Fibroblast of lung (primary cell): ENCODE measurements around the gene CDPF1. TPM values are rescaled to one million over a fixed set of nuclear protein-coding genes. Genes with fewer than 3 reads are reported as not detected.
A peak's percentile ranks its signal among the peaks of the same experiment; 100 is the strongest.

Experiments
- DNase-seq, 2 donors: peaks; one replicate each; pipeline versions ENCODE4 v3.0.0 to v3.0.0-alpha.2; 2010; ENCODE audit warnings: low read depth in 2 of 2
- H2AFZ ChIP-seq: 2 replicates; pipeline ENCODE4 v1.5.1; 2012; ENCODE audit warnings: low read length, control low read depth, inconsistent platforms
- H3K27ac ChIP-seq: 2 replicates; pipeline ENCODE4 v1.5.1; 2011; ENCODE audit warnings: low read length, control low read depth; ENCODE audit not compliant: insufficient read depth
- H3K27me3 ChIP-seq: 2 replicates; pipeline ENCODE4 v1.5.1; 2011; ENCODE audit warnings: mild to moderate bottlenecking, low read length; ENCODE audit not compliant: control insufficient read depth, insufficient read depth
- H3K36me3 ChIP-seq: 2 replicates; pipeline ENCODE4 v1.5.1; 2011; ENCODE audit warnings: low read length; ENCODE audit not compliant: control insufficient read depth, insufficient read depth
- H3K4me1 ChIP-seq: 2 replicates; pipeline ENCODE4 v1.5.1; 2011; ENCODE audit warnings: low read length; ENCODE audit not compliant: control insufficient read depth, insufficient read depth; ENCODE audit errors: extremely low read depth
- H3K4me2 ChIP-seq: 2 replicates; pipeline ENCODE4 v1.5.1; 2011; ENCODE audit warnings: low read length, control low read depth; ENCODE audit not compliant: insufficient read depth; ENCODE audit errors: extremely low read depth
- H3K4me3 ChIP-seq, 4 experiments: fragments of 200-600 bp in 1 of 4; sonication (generic) in 1 of 4; replicated peaks in 1 of 4; 2 replicates each; pipeline ENCODE4 v1.5.1; 2011 to 2016; ENCODE audit warnings: low read length in 4 of 4, low read depth in 3 of 4, mild to moderate bottlenecking in 3 of 4, control low read depth in 2 of 4, inconsistent platforms in 1 of 4, mixed read lengths in 1 of 4; ENCODE audit not compliant: insufficient read depth in 1 of 4; ENCODE audit errors: control extremely low read depth in 1 of 4
- H3K79me2 ChIP-seq: 2 replicates; pipeline ENCODE4 v1.5.1; 2012; ENCODE audit warnings: mild to moderate bottlenecking, low read length, inconsistent platforms; ENCODE audit not compliant: control insufficient read depth, insufficient read depth
- H3K9ac ChIP-seq: 2 replicates; pipeline ENCODE4 v1.5.1; 2011; ENCODE audit warnings: mild to moderate bottlenecking, low read length, control low read depth; ENCODE audit not compliant: insufficient read depth
- H3K9me3 ChIP-seq: 2 replicates; pipeline ENCODE4 v1.5.1; 2012; ENCODE audit warnings: low read depth, low read length; ENCODE audit not compliant: control insufficient read depth, insufficient read depth
- H4K20me1 ChIP-seq: 2 replicates; pipeline ENCODE4 v1.5.1; 2011; ENCODE audit warnings: low read length; ENCODE audit not compliant: control insufficient read depth, insufficient read depth; ENCODE audit errors: extremely low read depth
- EZH2 ChIP-seq: IDR thresholded peaks from 2 replicates; pipeline ENCODE4 v1.5.1; 2012; ENCODE audit warnings: low read length, control low read depth, mild to moderate bottlenecking; ENCODE audit errors: missing control alignments
- polyA minus RNA-seq: library from RNA; depleted of rRNA, polyadenylated mRNA; stranded (reverse); fragments of >200 nt; gene quantifications from 2 replicates; pipeline ENCODE4 v1.2.3, GENCODE V29; 2011; ENCODE audit warnings: low replicate concordance
- polyA plus RNA-seq, 2 donors: library from polyadenylated mRNA; depleted of rRNA in 1 of 2; stranded (reverse) in 1 of 2; unstranded in 1 of 2; fragments of >200 nt; gene quantifications; 2 replicates each; pipeline ENCODE4 v1.2.1, GENCODE V29; 2011 to 2012; ENCODE audit warnings: missing spikeins in 1 of 2
- total RNA-seq: library from RNA; depleted of rRNA; stranded (reverse); fragments of >200 nt; gene quantifications from 2 replicates; pipeline ENCODE4 v1.2.1, GENCODE V29; 2014
- TF ChIP-seq, protein P1 (sequence below), 2 donors: IDR thresholded peaks in 1 of 2; conservative IDR thresholded peaks in 1 of 2; 1 replicate in 1 of 2; 2 replicates in 1 of 2; pipeline ENCODE4 v1.5.1; 2011 to 2012; ENCODE audit warnings: low read length in 2 of 2, control low read depth in 1 of 2, inconsistent platforms in 1 of 2, low read depth in 1 of 2, mild to moderate bottlenecking in 1 of 2

The CDPF1 gene, protein sequence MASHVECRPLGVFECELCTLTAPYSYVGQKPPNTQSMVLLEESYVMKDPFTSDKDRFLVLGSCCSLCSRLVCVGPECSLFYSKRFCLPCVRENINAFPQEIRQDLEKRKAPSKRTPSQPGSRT
- total RNA-seq (8.0 and 8.3 TPM in 2 replicates), polyA plus RNA-seq (6.5 and 7.7 TPM in 2 replicates), polyA minus RNA-seq (5.5 and 7.2 TPM in 2 replicates)
- 6.0 and 7.3 TPM in 2 replicates for polyA plus RNA-seq (2012)

DNA sequence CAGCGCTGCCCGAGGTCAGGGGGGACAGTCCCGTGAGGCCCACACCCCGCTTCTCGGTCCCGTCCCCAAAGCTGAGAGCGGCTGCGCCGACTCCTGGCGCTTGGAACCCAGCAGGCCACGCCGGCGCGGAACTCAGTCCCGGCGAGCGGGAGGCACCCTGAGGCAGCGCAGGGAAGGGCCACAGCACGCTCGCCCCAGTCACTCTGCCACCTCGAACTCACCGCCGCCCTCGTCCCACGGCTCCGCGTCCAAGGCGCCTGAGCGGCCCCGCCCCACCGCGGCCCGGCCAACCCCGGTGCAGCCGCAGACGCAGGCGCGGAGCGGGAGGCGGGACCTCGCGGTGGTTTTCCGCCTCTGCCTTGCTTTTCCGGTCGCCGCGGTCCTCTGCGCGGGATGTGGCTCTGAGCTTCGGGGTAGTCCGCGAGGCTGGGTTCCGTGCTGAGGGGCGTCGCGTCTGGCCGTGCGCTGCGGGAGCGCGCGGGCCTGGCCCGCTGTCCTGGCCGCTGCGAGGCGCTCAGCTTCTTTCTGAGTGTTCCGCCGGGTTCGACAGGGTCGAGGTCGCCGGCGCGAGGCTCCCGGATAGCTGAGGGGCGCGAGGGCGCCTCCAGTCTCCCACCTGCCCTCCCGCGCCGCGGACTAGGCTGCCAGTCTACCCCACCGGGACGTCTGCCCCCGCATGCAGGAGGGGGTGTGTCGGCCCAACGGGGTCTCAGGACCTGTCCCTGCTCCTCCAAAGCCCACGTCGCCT lies at the start of gene CDPF1:
Gene CDPF1 (minus strand): TSS at position 259 of the 748 bp plus-strand sequence. CDS start 2,009 bp downstream, outside the sequence.
- H3K27ac ChIP-seq, result peak within 1 kb of the TSS; percentile 74
- no peaks in the 10 kb centered on the region for H3K27me3 ChIP-seq
- peak within 1 kb of the TSS; percentile 82 for H3K4me2 ChIP-seq
- H3K4me1 ChIP-seq, result no peaks in the 10 kb centered on the region
- peak within 1 kb of the TSS; percentile 77 for H3K9ac ChIP-seq
- no peaks in the 10 kb centered on the region for H3K79me2 ChIP-seq
- TF ChIP-seq, protein P1, sequence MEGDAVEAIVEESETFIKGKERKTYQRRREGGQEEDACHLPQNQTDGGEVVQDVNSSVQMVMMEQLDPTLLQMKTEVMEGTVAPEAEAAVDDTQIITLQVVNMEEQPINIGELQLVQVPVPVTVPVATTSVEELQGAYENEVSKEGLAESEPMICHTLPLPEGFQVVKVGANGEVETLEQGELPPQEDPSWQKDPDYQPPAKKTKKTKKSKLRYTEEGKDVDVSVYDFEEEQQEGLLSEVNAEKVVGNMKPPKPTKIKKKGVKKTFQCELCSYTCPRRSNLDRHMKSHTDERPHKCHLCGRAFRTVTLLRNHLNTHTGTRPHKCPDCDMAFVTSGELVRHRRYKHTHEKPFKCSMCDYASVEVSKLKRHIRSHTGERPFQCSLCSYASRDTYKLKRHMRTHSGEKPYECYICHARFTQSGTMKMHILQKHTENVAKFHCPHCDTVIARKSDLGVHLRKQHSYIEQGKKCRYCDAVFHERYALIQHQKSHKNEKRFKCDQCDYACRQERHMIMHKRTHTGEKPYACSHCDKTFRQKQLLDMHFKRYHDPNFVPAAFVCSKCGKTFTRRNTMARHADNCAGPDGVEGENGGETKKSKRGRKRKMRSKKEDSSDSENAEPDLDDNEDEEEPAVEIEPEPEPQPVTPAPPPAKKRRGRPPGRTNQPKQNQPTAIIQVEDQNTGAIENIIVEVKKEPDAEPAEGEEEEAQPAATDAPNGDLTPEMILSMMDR (conservative IDR thresholded peaks at IDR 0.05 in 1 of 2, IDR thresholded peaks at IDR 0.05 in 1 of 2; ENCODE audit: low read depth in 1 of 2, low read length in 2 of 2), result no peak
- no peak for TF ChIP-seq EZH2
- H4K20me1 ChIP-seq, result no peaks in the 10 kb centered on the region
- H2AFZ ChIP-seq, result peak within 1 kb of the TSS; percentile 85
- H3K36me3 ChIP-seq, result no peaks in the 10 kb centered on the region
- no peaks in the 10 kb centered on the region for H3K9me3 ChIP-seq
- H3K4me3 ChIP-seq, result peak within 1 kb of the TSS; percentile 63 to 94 (median 86)
- peak; percentile 75 to 83 for DNase-seq

DNA sequence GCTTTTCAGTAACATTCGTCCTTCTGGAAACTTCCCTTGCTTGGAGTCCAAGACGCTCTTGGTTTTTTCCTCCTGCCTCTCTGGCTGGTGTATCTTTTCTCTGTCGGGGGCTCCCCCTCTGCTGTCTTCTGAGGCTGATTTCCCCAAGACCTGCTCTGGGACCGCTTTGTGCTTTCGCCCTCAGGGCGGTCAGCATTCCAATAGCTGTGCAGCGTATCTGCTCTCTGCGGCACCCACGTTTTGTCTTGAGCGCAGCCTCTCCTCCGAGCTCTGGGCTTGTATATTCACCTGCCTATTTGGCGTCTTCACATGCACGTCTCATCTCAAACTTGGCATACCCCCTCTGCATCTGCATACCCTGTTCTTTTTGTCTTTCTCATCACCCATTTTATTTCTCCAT lies 49.0 kb upstream of the CDPF1 start:
- Histone ChIP-seq H2AFZ (no peak overlapping the region), H3K27me3 (no peaks in the 10 kb centered on the region), H3K27ac (no peak overlapping the region), H3K79me2 (peaks cover 56% of the 10 kb centered on the region), H3K4me2 (no peak overlapping the region), H3K4me1 (peaks cover 11% of the 10 kb centered on the region), H3K4me3 (no peak overlapping the region), H3K9me3 (no peaks in the 10 kb centered on the region), H3K36me3 (peaks cover 7% of the 10 kb centered on the region), H3K9ac (no peak overlapping the region), H4K20me1 (no peaks in the 10 kb centered on the region)
- DNase-seq, result no peak
- no peak for TF ChIP-seq EZH2
- TF ChIP-seq, protein P1 (conservative IDR thresholded peaks at IDR 0.05 in 1 of 2, IDR thresholded peaks at IDR 0.05 in 1 of 2; ENCODE audit: low read depth in 1 of 2, low read length in 2 of 2), result no peak

DNA sequence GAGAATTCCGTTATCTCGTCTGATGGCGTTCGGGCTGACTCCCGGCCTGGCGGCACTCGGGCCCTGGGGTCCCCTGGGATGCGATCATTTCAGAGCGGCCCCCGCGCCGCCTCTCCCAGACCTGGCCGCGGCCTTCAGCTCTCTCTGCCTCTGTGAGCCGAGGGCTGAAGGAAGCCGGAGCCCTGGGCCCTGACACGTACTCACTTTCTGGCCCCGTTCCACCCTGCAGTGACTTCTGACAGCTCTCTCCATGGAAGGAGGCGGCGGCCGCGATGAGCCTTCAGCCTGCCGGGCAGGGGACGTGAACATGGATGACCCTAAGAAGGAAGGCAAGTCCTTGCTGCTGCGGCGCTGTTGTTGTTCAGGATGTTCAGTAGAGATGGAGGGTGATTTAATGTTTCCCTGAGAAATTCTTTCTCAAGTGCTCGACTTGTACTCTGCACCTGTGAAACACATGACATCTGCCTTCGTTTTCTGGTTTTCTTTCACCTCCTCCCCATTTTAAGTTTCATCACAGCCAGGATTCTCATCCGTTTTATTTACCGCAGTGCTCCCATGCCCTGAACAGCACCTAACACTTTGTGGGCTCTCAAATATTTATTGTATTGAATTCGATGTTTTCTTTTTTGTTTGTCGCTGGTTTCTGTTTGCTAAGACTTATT lies 47.2 kb upstream of the CDPF1 start:
- TF ChIP-seq, protein P1 (conservative IDR thresholded peaks at IDR 0.05 in 1 of 2, IDR thresholded peaks at IDR 0.05 in 1 of 2; ENCODE audit: low read depth in 1 of 2, low read length in 2 of 2), result no peak
- TF ChIP-seq EZH2, result no peak
- peak overlapping the region; percentile 86 for H2AFZ ChIP-seq
- H3K36me3 ChIP-seq, result peaks cover 10% of the 10 kb centered on the region
- peaks cover 9% of the 10 kb centered on the region for H3K4me1 ChIP-seq
- peaks cover 40% of the 10 kb centered on the region for H3K79me2 ChIP-seq
- peak overlapping the region; percentile 92 for H3K27ac ChIP-seq
- no peaks in the 10 kb centered on the region for H3K27me3 ChIP-seq
- H3K9ac ChIP-seq, result peak overlapping the region; percentile 69
- no peaks in the 10 kb centered on the region for H4K20me1 ChIP-seq
- DNase-seq, result peak; percentile 9 to 50
- H3K9me3 ChIP-seq, result no peaks in the 10 kb centered on the region
- peak overlapping the region; percentile 42 to 81 (median 76) for H3K4me3 ChIP-seq
- H3K4me2 ChIP-seq, result peak overlapping the region; percentile 100
